HepG2 (cell line): ENCODE measurements around the gene ABCC8.

Source experiments
- ATF7 ChIP-seq, 2 experiments: fragments of 450-650 bp in 1 of 2; sonication (generic) in 1 of 2; formaldehyde crosslinking in 1 of 2; IDR thresholded peaks; 2 replicates each; pipeline versions ENCODE4 v1.4.0 to v1.6.1; 2016 to 2020; ENCODE audit warnings: antibody characterized with exemption in 1 of 2, mild to moderate bottlenecking in 1 of 2, missing genetic modification reagents in 1 of 2
- CTCF ChIP-seq: sonication (generic); formaldehyde crosslinking; IDR thresholded peaks from 2 replicates; pipeline ENCODE4 v1.5.0; 2020; ENCODE audit warnings: mild to moderate bottlenecking, missing genetic modification reagents, moderate library complexity
- GABPA ChIP-seq, 2 experiments: IDR thresholded peaks; 2 replicates each; pipeline ENCODE4 v1.6.1; 2011 to 2016; ENCODE audit warnings: low read depth in 2 of 2, low read length in 1 of 2, missing biosample characterization in 1 of 2, missing genetic modification characterization in 1 of 2
- MAZ ChIP-seq, 2 experiments: sonication (generic) in 1 of 2; formaldehyde crosslinking in 1 of 2; IDR thresholded peaks; 2 replicates each; pipeline versions ENCODE4 v1.5.0 to v1.6.1; 2012 to 2020; ENCODE audit warnings: low read depth in 2 of 2, mild to moderate bottlenecking in 2 of 2, borderline replicate concordance in 1 of 2, improper control_type of control experiment in 1 of 2, low read length in 1 of 2, missing genetic modification reagents in 1 of 2, moderate library complexity in 1 of 2
- POLR2AphosphoS5 ChIP-seq: IDR thresholded peaks from 2 replicates; pipeline ENCODE4 v1.6.1; 2012; ENCODE audit warnings: low read depth, low read length
- ZBED4 ChIP-seq: sonication (generic); formaldehyde crosslinking; IDR thresholded peaks from 2 replicates; pipeline ENCODE4 v1.4.0; 2020; ENCODE audit warnings: missing genetic modification reagents, borderline replicate concordance
- ZNF124 ChIP-seq: sonication (generic); formaldehyde crosslinking; IDR thresholded peaks from 2 replicates; pipeline ENCODE4 v1.4.0; 2020; ENCODE audit warnings: missing genetic modification reagents

DNA sequence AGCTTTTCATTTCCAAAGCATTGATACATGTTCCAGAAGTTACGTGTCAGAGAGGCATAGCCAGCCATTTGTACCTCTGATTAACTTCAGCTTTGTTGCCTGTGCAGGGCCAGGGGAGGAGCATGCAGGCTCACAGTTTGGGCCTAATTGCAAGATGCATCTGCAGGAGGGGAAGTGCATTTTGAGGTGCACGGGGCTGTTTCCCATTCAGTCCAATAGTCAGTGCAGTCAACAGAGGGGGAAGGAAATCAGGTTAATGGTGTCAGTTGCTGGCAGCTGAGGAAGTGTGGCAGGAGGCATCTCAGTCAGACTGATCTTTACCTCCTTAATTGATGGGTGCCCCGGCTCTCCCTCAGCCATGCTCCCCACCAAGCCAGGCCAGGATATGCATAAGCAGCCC is 39.3 kb downstream of the ABCC8 start:
- TF ChIP-seq MAZ (IDR thresholded peaks at IDR 0.05; ENCODE audit: borderline replicate concordance, low read depth, low read length) = no peak
- TF ChIP-seq MAZ (CRISPR knock-in tag; IDR thresholded peaks at IDR 0.05; ENCODE audit: low read depth) = no peak
- no peak for TF ChIP-seq GABPA (IDR thresholded peaks at IDR 0.05; ENCODE audit: low read depth, low read length)
- TF ChIP-seq GABPA (CRISPR knock-in tag; IDR thresholded peaks at IDR 0.05; ENCODE audit: low read depth) = no peak
- no peak for TF ChIP-seq POLR2AphosphoS5
- no peak for TF ChIP-seq ZBED4 (CRISPR knock-in tag)
- no peak for TF ChIP-seq ATF7 (IDR thresholded peaks at IDR 0.05)
- TF ChIP-seq ATF7 (CRISPR knock-in tag; IDR thresholded peaks at IDR 0.05) = no peak
- no peak for TF ChIP-seq CTCF (CRISPR knock-in tag)
- TF ChIP-seq ZNF124 (CRISPR knock-in tag) = no peak
